ENCODE measurements around the gene HTRA3. TPM values are rescaled to one million over a fixed set of nuclear protein-coding genes. Genes with fewer than 3 reads are reported as not detected.

HTRA3 gene
- not detected for total RNA-seq

DNA sequence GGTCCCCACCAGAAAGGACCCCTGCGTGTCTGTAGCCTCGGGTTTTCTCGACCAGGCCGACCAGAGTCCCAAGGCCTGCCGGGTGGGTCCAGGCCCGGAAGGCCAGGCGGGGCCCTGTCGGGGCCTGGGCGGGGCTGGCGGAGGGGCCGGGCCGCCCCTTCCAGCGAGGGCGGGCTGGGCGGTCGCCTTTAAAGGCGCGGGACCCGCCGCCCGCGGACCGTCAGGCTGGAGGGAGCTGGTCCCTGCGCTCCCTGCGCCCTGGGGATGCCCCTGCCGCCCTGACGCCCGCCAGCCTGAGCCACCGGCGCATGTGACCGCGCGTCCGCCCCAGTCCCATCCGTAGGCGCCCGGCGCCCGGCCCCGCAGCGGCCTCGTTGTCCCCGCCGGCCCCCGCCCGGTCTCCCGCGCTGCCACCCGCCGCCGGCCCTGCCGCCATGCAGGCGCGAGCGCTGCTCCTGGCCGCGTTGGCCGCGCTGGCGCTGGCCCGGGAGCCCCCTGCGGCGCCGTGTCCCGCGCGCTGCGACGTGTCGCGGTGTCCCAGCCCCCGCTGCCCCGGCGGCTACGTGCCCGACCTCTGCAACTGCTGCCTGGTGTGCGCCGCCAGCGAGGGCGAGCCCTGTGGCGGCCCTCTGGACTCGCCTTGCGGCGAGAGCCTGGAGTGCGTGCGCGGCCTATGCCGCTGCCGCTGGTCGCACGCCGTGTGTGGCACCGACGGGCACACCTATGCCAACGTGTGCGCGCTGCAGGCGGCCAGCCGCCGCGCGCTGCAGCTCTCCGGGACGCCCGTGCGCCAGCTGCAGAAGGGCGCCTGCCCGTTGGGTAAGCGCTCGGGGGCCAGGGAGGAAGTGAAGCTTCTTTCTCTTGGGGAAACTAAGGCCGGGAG lies at the start of gene HTRA3:
HTRA3 (plus strand) TSS at position 220 of the 883 bp plus-strand sequence; CDS start at position 435, 215 bp downstream.

Other genes starting within 250 kb of the HTRA3 start
- under 1 TPM; 0.20 to 0.43 TPM for gene ABLIM2, start 110.9 kb upstream of the HTRA3 start, total RNA-seq
- 10 to 100 TPM; 23.2 to 24.8 TPM for gene SH3TC1, start 70.5 kb upstream of the HTRA3 start, total RNA-seq
- 10 to 100 TPM; 14.8 to 15.4 TPM for gene ACOX3, start 171.0 kb downstream of the HTRA3 start, total RNA-seq
- gene TRMT44, start 171.0 kb downstream of the HTRA3 start, total RNA-seq, result 10 to 100 TPM; 21.1 to 23.7 TPM

Measured in activated naive CD4-positive, alpha-beta T cell treated with anti-CD3 and anti-CD28 coated beads, Interleukin-2, amount 10 ng/mL, durations not matched to agents 5 hours and 36 hours (primary cell).